SK-N-DZ (cell line): ENCODE results near the gene MAP7.

ENCODE experiments used
- DNase-seq: peaks from one replicate; pipeline ENCODE4 v3.0.0-alpha.2; 2015; ENCODE audit warnings: low spot score

The MAP7 gene

GRCh38 chr6:136564180-136564579 is 14.0 kb upstream of the MAP7 start:
- no peak for DNase-seq

- no peak for DNase-seq
These were observed 13.3 kb upstream of the MAP7 start for GRCh38 chr6:136563386-136564152.

GRCh38 chr6:136562211-136562610 is 12.0 kb upstream of the MAP7 start:
- no peak for DNase-seq

GRCh38 chr6:136553166-136553787 is 3.1 kb upstream of the MAP7 start:
- no peak for DNase-seq

- peak; percentile 69 for DNase-seq
These were observed 1.8 kb upstream of the MAP7 start for GRCh38 chr6:136552054-136552453.

GRCh38 chr6:136551103-136551502 is 881 bp upstream of the MAP7 start:
- DNase-seq = no peak

GRCh38 chr6:136550045-136550329 is 235 bp downstream of the MAP7 start:
- DNase-seq = no peak

- DNase-seq = no peak
These were observed 750 bp downstream of the MAP7 start for GRCh38 chr6:136549300-136550044.

GRCh38 chr6:136548582-136549299 is 1.5 kb downstream of the MAP7 start:
- DNase-seq = no peak

GRCh38 chr6:136547871-136548270 is 2.4 kb downstream of the MAP7 start:
- DNase-seq = no peak

GRCh38 chr6:136547336-136547735 is 2.9 kb downstream of the MAP7 start:
- DNase-seq = peak; percentile 52

- DNase-seq = no peak
These were observed 3.9 kb downstream of the MAP7 start for GRCh38 chr6:136546331-136546730.

GRCh38 chr6:136544326-136544725 is 5.9 kb downstream of the MAP7 start:
- no peak for DNase-seq

- DNase-seq = no peak
These were observed 8.8 kb downstream of the MAP7 start for GRCh38 chr6:136541395-136541794.

- DNase-seq = no peak
These were observed 10.1 kb downstream of the MAP7 start for GRCh38 chr6:136539967-136540652.

- DNase-seq = no peak
These were observed 11.4 kb downstream of the MAP7 start for GRCh38 chr6:136538836-136539235.

GRCh38 chr6:136535880-136536650 is 14.2 kb downstream of the MAP7 start:
- no peak for DNase-seq

GRCh38 chr6:136535017-136535765 is 15.0 kb downstream of the MAP7 start:
- DNase-seq = no peak

- no peak for DNase-seq
These were observed 16.0 kb downstream of the MAP7 start for GRCh38 chr6:136534268-136534667.

GRCh38 chr6:136533487-136533886 is 16.7 kb downstream of the MAP7 start:
- DNase-seq = no peak
